ENCODE data around the gene FAAP20.
A peak's percentile ranks its signal among the peaks of the same experiment; 100 is the strongest.

The FAAP20 gene

GRCh38 chr1:2176615-2177014 lies 18.0 kb downstream of the FAAP20 start:
- no peak for DNase-seq

GRCh38 chr1:2175681-2176454 lies 18.7 kb downstream of the FAAP20 start:
- no peak for DNase-seq

- DNase-seq, result no peak
Measured at GRCh38 chr1:2175055-2175414, 19.5 kb downstream of the FAAP20 start.

GRCh38 chr1:2174348-2175054 lies 20.1 kb downstream of the FAAP20 start:
- peak; percentile 52 to 72 (median 58) for DNase-seq

GRCh38 chr1:2173546-2174347 lies 20.8 kb downstream of the FAAP20 start:
- DNase-seq, result no peak

- DNase-seq, result no peak
Measured at GRCh38 chr1:2172551-2173146, 21.9 kb downstream of the FAAP20 start.

GRCh38 chr1:2172012-2172411 lies 22.6 kb downstream of the FAAP20 start:
- DNase-seq, result no peak

GRCh38 chr1:2170211-2170610 lies 24.4 kb downstream of the FAAP20 start:
- DNase-seq, result no peak

GRCh38 chr1:2169200-2169836 lies 25.3 kb downstream of the FAAP20 start:
- no peak for DNase-seq

- DNase-seq, result no peak
Measured at GRCh38 chr1:2168535-2168934, 26.0 kb downstream of the FAAP20 start.

GRCh38 chr1:2168090-2168489 lies 26.5 kb downstream of the FAAP20 start:
- no peak for DNase-seq

- no peak for DNase-seq
Measured at GRCh38 chr1:2166695-2167094, 27.9 kb downstream of the FAAP20 start.

GRCh38 chr1:2166254-2166653 lies 28.3 kb downstream of the FAAP20 start:
- no peak for DNase-seq

GRCh38 chr1:2165646-2166045 lies 28.9 kb downstream of the FAAP20 start:
- no peak for DNase-seq

GRCh38 chr1:2163205-2163604 lies 31.4 kb downstream of the FAAP20 start:
- peak in 1 of 3 donors; percentile 9 for DNase-seq

- DNase-seq, result no peak
Measured at GRCh38 chr1:2160451-2161300, 33.9 kb downstream of the FAAP20 start.

GRCh38 chr1:2159124-2159523 lies 35.4 kb downstream of the FAAP20 start:
- DNase-seq, result peak in 1 of 3 donors; percentile 25

GRCh38 chr1:2158272-2158671 lies 36.3 kb downstream of the FAAP20 start:
- no peak for DNase-seq

- DNase-seq, result no peak
Measured at GRCh38 chr1:2157856-2158255, 36.7 kb downstream of the FAAP20 start.

- DNase-seq, result no peak
Measured at GRCh38 chr1:2156866-2157265, 37.7 kb downstream of the FAAP20 start.

- DNase-seq, result no peak
Measured at GRCh38 chr1:2155788-2156187, 38.8 kb downstream of the FAAP20 start.

GRCh38 chr1:2155147-2155598 lies 39.4 kb downstream of the FAAP20 start:
- no peak for DNase-seq

Data from suppressor macrophage treated with lipopolysaccharide for 1 hour (primary cell).